ENCODE measurements around the gene ROR1. TPM values are rescaled to one million over a fixed set of nuclear protein-coding genes. Genes with fewer than 3 reads are reported as not detected.

The ROR1 gene
- total RNA-seq, 1 donor from 2014 or later: 2.5 TPM

- no peak for DNase-seq (ENCODE audit: low read depth)
These were observed 353.5 kb downstream of the ROR1 start for GRCh38 chr1:64127297-64127696.

GRCh38 chr1:64129701-64130100 lies 355.9 kb downstream of the ROR1 start:
- DNase-seq (ENCODE audit: low read depth): no peak

GRCh38 chr1:64131155-64131554 lies 357.3 kb downstream of the ROR1 start:
- no peak for DNase-seq (ENCODE audit: low read depth)

GRCh38 chr1:64133036-64133435 lies 359.2 kb downstream of the ROR1 start:
- DNase-seq (ENCODE audit: low read depth): peak; percentile 92

GRCh38 chr1:64135462-64136223 lies 361.8 kb downstream of the ROR1 start:
- DNase-seq (ENCODE audit: low read depth): no peak

GRCh38 chr1:64136296-64136695 lies 362.5 kb downstream of the ROR1 start:
- no peak for DNase-seq (ENCODE audit: low read depth)

GRCh38 chr1:64136752-64137411 lies 363.1 kb downstream of the ROR1 start:
- peak; percentile 88 for DNase-seq (ENCODE audit: low read depth)

- DNase-seq (ENCODE audit: low read depth): no peak
These were observed 363.6 kb downstream of the ROR1 start for GRCh38 chr1:64137412-64137803.

GRCh38 chr1:64139877-64140276 lies 366.1 kb downstream of the ROR1 start:
- DNase-seq (ENCODE audit: low read depth): no peak

GRCh38 chr1:64140596-64140995 lies 366.8 kb downstream of the ROR1 start:
- DNase-seq (ENCODE audit: low read depth): no peak

GRCh38 chr1:64147045-64147724 lies 373.4 kb downstream of the ROR1 start:
- DNase-seq (ENCODE audit: low read depth): no peak

- no peak for DNase-seq (ENCODE audit: low read depth)
These were observed 373.9 kb downstream of the ROR1 start for GRCh38 chr1:64147759-64148158.

- no peak for DNase-seq (ENCODE audit: low read depth)
These were observed 376.4 kb downstream of the ROR1 start for GRCh38 chr1:64150266-64150665.

GRCh38 chr1:64150729-64151230 lies 377.0 kb downstream of the ROR1 start:
- DNase-seq (ENCODE audit: low read depth): no peak

- DNase-seq (ENCODE audit: low read depth): no peak
These were observed 381.5 kb downstream of the ROR1 start for GRCh38 chr1:64155278-64155677.

GRCh38 chr1:64161357-64161941 lies 387.6 kb downstream of the ROR1 start:
- DNase-seq (ENCODE audit: low read depth): peak; percentile 85

GRCh38 chr1:64162151-64162550 lies 388.3 kb downstream of the ROR1 start:
- no peak for DNase-seq (ENCODE audit: low read depth)

GRCh38 chr1:64162804-64163203 lies 389.0 kb downstream of the ROR1 start:
- no peak for DNase-seq (ENCODE audit: low read depth)

- DNase-seq (ENCODE audit: low read depth): no peak
These were observed 389.6 kb downstream of the ROR1 start for GRCh38 chr1:64163431-64163830.

GRCh38 chr1:64163970-64164369 lies 390.2 kb downstream of the ROR1 start:
- DNase-seq (ENCODE audit: low read depth): peak; percentile 61

GRCh38 chr1:64166629-64167028 lies 392.8 kb downstream of the ROR1 start:
- DNase-seq (ENCODE audit: low read depth): no peak

- DNase-seq (ENCODE audit: low read depth): peak; percentile 47
These were observed 393.4 kb downstream of the ROR1 start for GRCh38 chr1:64167176-64167575.

Data from myocyte (in vitro differentiated cells).